CD8-positive, alpha-beta memory T cell (primary cell): Measurements from ENCODE around the gene PCK2. TPM values are rescaled to one million over a fixed set of nuclear protein-coding genes. Genes with fewer than 3 reads are reported as not detected.

Experiments
- CTCF ChIA-PET: fragments of 350-600 bp; sonication (Branson Sonifier 250); formaldehyde crosslinking; loops from one replicate; lab custom pipeline; 2021; ENCODE audit warnings: antibody characterized with exemption; lab: Charles Lee
- POLR2A ChIA-PET: fragments of 350-600 bp; sonication (Branson Sonifier 250); formaldehyde crosslinking; loops from one replicate; lab custom pipeline; 2021; ENCODE audit warnings: antibody characterized with exemption; lab: Charles Lee
- DNase-seq, 5 donors: peaks; one replicate each; pipeline versions ENCODE4 v3.0.0 to v3.0.0-alpha.2; 2020 to 2022; ENCODE audit warnings: mixed read lengths in 1 of 5
- H3K27ac ChIP-seq: one replicate; pipeline ENCODE4 v1.7.0; 2013; ENCODE audit warnings: low read depth, mild to moderate bottlenecking, low read length, moderate library complexity
- H3K27me3 ChIP-seq: 2 replicates; pipeline ENCODE4 v1.7.0; 2013; ENCODE audit warnings: low read length, mild to moderate bottlenecking; ENCODE audit not compliant: insufficient read depth, poor library complexity, severe bottlenecking
- H3K36me3 ChIP-seq: 2 replicates; pipeline ENCODE4 v1.7.0; 2013; ENCODE audit warnings: mild to moderate bottlenecking, low read length, moderate library complexity; ENCODE audit not compliant: insufficient read depth
- H3K4me1 ChIP-seq: 2 replicates; pipeline ENCODE4 v1.7.0; 2013; ENCODE audit warnings: mild to moderate bottlenecking, low read length, moderate library complexity; ENCODE audit not compliant: insufficient read depth
- H3K4me3 ChIP-seq: 2 replicates; pipeline ENCODE4 v1.7.0; 2013; ENCODE audit warnings: mild to moderate bottlenecking, low read length
- H3K9me3 ChIP-seq: 2 replicates; pipeline ENCODE4 v1.7.0; 2013; ENCODE audit warnings: mild to moderate bottlenecking, low read length
- H3K27ac Mint-ChIP-seq, 8 donors: one replicate each; pipeline ENCODE4 v1.8.0; 2020 to 2021; ENCODE audit warnings: mixed read lengths in 8 of 8, mild to moderate bottlenecking in 6 of 8, inconsistent platforms in 3 of 8, moderate library complexity in 3 of 8
- H3K27me3 Mint-ChIP-seq, 2 donors: one replicate each; pipeline ENCODE4 v1.8.0; 2020 to 2021; ENCODE audit warnings: mixed read lengths in 2 of 2, mild to moderate bottlenecking in 1 of 2, moderate library complexity in 1 of 2
- H3K36me3 Mint-ChIP-seq, 3 donors: one replicate each; pipeline ENCODE4 v1.8.0; 2020 to 2021; ENCODE audit warnings: mixed read lengths in 3 of 3, inconsistent platforms in 1 of 3, mild to moderate bottlenecking in 1 of 3
- H3K4me1 Mint-ChIP-seq, 3 donors: one replicate each; pipeline ENCODE4 v1.8.0; 2020 to 2021; ENCODE audit warnings: mixed read lengths in 3 of 3, inconsistent platforms in 1 of 3, mild to moderate bottlenecking in 1 of 3
- H3K4me3 Mint-ChIP-seq, 7 donors: one replicate each; pipeline ENCODE4 v1.8.0; 2020 to 2021; ENCODE audit warnings: mixed read lengths in 7 of 7, mild to moderate bottlenecking in 6 of 7, moderate library complexity in 4 of 7, inconsistent platforms in 2 of 7
- H3K9me3 Mint-ChIP-seq, 5 donors: one replicate each; pipeline ENCODE4 v1.8.0; 2020 to 2022; ENCODE audit warnings: mixed read lengths in 5 of 5, mild to moderate bottlenecking in 3 of 5, moderate library complexity in 2 of 5, inconsistent platforms in 1 of 5
- polyA plus RNA-seq: library from polyadenylated mRNA; unstranded; fragments of 300-500 nt; fragmentation: Illumina TruSeq; gene quantifications from one replicate; pipeline ENCODE4 v1.2.3, GENCODE V29; 2021
- total RNA-seq, 2 experiments: library from RNA; stranded (reverse); gene quantifications; one replicate each; pipeline ENCODE4 v1.2.3, GENCODE V29; 2021

Gene PCK2
- total and polyA plus RNA-seq, 3 experiments from 2014 or later: 16.9 to 88.3 (median 79.6) TPM

DNA sequence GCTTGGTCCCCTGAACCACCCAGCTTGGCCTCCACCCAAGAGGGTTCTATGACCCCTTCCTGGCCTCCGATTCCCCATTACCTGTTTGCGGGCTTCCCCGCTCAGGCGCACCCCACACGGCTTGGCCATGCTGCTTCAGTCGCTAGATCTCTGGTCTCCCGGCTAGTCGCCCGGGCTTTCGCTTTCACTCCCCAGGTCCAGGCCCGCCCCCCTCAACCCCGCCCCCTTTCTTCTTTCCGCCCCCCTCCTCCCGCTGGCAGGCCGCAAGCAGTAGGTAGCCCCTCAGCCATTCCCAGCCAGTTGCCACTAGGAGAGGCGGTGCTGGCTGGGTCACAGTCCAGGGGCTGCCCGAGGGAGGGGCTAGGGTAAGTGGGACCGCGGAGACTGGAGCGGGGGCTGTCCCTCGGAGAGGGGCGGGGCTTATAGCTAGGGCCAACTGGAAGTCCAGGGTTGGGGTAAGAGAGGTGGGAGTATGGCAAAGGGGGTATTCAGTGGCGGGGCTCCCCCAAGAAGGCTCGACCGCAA, 52.4 kb downstream of the PCK2 start, which contains the start of gene PSME2:
Gene PSME2 (minus strand): TSS at position 158 of the 525 bp plus-strand sequence. CDS start 29 bp downstream, at position 129.
- peak within 1 kb of the TSS; percentile 78 for H3K27ac ChIP-seq
- ChIA-PET CTCF (interaction anchor here (0.8 to 4.5 kb wide), 15 partner anchors 10 to 844 kb away, joined by 3 to 50 read pairs (median 4); partner anchors contain the start of genes CHMP4A, DCAF11, IRF9 and MDP1), POLR2A (interaction anchor here (0.8 to 3.2 kb wide), 10 partner anchors 9 to 125 kb away, joined by 3 to 36 read pairs (median 5); partner anchors contain the start of genes DCAF11, IPO4, IRF9 and NRL)
- peak; percentile 77 to 91 (median 85) for DNase-seq
- peak within 1 kb of the TSS; percentile 76 to 99 (median 96) for H3K27ac Mint-ChIP-seq
- H3K36me3 ChIP-seq: peaks cover 49% of the 10 kb centered on the region
- no peaks in the 10 kb centered on the region for H3K9me3 Mint-ChIP-seq
- peaks cover 57% of the 10 kb centered on the region for H3K4me1 ChIP-seq
- H3K36me3 Mint-ChIP-seq: peaks cover 0 to 78% (median 4%) of the 10 kb centered on the region in 3 donors
- peak within 1 kb of the TSS; percentile 99 for H3K4me3 ChIP-seq
- H3K27me3 ChIP-seq: no peaks in the 10 kb centered on the region
- no peaks in the 10 kb centered on the region for H3K9me3 ChIP-seq
- H3K4me3 Mint-ChIP-seq: peak within 1 kb of the TSS; percentile 86 to 100 (median 98)
- H3K4me1 Mint-ChIP-seq: peaks cover 48 to 73% (median 73%) of the 10 kb centered on the region in 3 donors
- H3K27me3 Mint-ChIP-seq: no peaks in the 10 kb centered on the region

DNA sequence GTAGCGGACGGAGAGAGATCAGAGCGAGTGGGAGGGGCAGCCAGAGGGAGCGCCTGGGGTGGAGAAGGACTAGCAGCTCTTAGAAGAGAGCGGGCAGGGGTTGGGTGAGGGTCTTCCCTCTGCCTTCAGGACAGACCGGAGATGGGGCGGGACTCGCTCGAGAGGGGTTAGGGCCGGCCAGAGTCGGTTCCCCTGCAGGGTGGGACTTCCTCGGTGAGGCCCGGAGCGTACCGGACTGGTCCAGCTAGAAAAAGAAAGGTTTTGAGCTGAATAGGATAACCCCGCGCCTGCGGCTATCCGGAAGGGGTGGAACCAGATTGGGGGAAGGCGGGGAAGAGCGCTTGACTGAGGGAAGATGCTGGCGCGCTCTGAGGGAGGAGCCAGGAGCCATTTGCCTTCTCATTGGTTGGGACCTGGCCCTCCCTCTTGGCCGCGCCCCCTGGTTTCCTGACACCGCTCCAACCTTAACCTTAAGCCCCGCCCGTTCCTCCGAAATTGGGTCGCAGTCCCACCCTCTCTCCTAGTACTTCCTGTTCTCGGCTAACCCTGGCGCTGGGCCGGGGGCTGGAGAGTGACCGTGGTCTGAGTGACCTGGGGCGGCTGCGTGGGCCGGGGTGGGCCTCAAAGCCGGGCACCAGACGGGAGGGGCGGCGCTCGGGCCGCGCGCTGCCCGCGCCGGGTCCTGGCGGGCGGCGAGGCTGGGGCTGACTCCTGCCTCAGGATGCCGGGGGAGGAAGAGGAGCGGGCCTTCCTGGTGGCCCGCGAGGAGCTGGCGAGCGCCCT, 53.1 kb downstream of the PCK2 start, which contains the start of gene RNF31:
Gene RNF31 (plus strand): TSS at position 521 of the 783 bp plus-strand sequence. CDS start 201 bp downstream, at position 722.
- H3K36me3 Mint-ChIP-seq: peaks cover 0 to 80% (median 7%) of the 10 kb centered on the region in 3 donors
- H3K27ac Mint-ChIP-seq: peak within 1 kb of the TSS; percentile 76 to 99 (median 96)
- peaks cover 45 to 70% (median 68%) of the 10 kb centered on the region in 3 donors for H3K4me1 Mint-ChIP-seq
- peak within 1 kb of the TSS; percentile 86 to 100 (median 98) for H3K4me3 Mint-ChIP-seq
- H3K27me3 Mint-ChIP-seq: no peaks in the 10 kb centered on the region
- POLR2A ChIA-PET: interaction anchor here (0.8 to 3.2 kb wide), 12 partner anchors 10 to 124 kb away, joined by 3 to 36 read pairs (median 5); partner anchors contain the start of genes DCAF11, IPO4, IRF9 and NRL
- H3K9me3 Mint-ChIP-seq: no peaks in the 10 kb centered on the region
- Histone ChIP-seq H3K9me3 (no peaks in the 10 kb centered on the region), H3K36me3 (peaks cover 55% of the 10 kb centered on the region), H3K27ac (peak within 1 kb of the TSS; percentile 78), H3K4me3 (peak within 1 kb of the TSS; percentile 99), H3K27me3 (no peaks in the 10 kb centered on the region), H3K4me1 (peaks cover 53% of the 10 kb centered on the region)
- DNase-seq: peak; percentile 96 to 98 (median 97)
- CTCF ChIA-PET: interaction anchor here (0.8 to 4.5 kb wide), 14 partner anchors 9 to 845 kb away, joined by 3 to 50 read pairs (median 4); partner anchors contain the start of genes CHMP4A, IRF9, MDP1 and PSME1

DNA sequence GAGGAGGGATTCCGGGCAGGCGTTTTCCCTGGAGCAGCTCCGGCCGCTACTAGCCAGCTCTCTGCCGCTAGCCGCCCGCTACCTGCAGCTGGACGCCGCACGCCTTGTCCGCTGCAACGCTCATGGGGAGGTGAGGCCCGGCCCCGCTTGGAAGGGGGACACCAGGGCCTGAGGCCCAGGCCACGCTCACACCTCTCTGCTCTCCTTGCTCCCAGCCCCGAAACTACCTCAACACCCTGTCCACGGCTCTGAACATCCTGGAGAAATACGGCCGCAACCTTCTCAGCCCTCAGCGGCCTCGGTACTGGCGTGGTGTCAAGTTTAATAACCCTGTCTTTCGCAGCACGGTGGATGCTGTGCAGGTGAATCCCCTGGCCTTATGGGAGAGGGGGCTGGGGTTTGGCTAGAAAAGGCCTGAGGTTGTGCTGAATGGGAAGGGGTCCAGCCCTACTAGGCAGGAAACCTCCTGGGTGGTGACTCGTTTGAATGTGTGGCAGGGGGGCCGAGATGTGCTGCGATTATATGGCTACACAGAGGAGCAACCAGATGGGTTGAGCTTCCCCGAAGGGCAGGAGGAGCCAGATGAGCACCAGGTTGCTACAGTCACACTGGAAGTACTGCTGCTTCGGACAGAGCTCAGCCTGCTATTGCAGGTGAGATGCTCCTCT, 53.8 kb downstream of the PCK2 start:
- Mint-ChIP-seq H3K4me3 (peak overlapping the region; percentile 86 to 100 (median 95)), H3K4me1 (peaks cover 45 to 66% (median 64%) of the 10 kb centered on the region in 3 donors), H3K27ac (peak overlapping the region; percentile 74 to 97 (median 88)), H3K36me3 (peaks cover 0 to 81% (median 7%) of the 10 kb centered on the region in 3 donors), H3K27me3 (no peaks in the 10 kb centered on the region), H3K9me3 (no peaks in the 10 kb centered on the region)
- CTCF ChIA-PET: interaction anchor here (0.9 to 4.5 kb wide), 10 partner anchors 9 to 95 kb away, joined by 3 to 50 read pairs (median 6); partner anchors contain the start of genes CHMP4A, IRF9, PSME1 and TINF2
- H3K4me3 ChIP-seq: peak overlapping the region; percentile 99
- no peaks in the 10 kb centered on the region for H3K27me3 ChIP-seq
- peak overlapping the region; percentile 78 for H3K27ac ChIP-seq
- peaks cover 59% of the 10 kb centered on the region for H3K36me3 ChIP-seq
- no peak for DNase-seq
- POLR2A ChIA-PET: interaction anchor here (0.6 to 3.2 kb wide), 6 partner anchors 11 to 47 kb away, joined by 3 to 36 read pairs (median 6); partner anchors contain the start of genes DCAF11, IRF9, NRL and PSME1
- no peaks in the 10 kb centered on the region for H3K9me3 ChIP-seq
- H3K4me1 ChIP-seq: peaks cover 49% of the 10 kb centered on the region

DNA sequence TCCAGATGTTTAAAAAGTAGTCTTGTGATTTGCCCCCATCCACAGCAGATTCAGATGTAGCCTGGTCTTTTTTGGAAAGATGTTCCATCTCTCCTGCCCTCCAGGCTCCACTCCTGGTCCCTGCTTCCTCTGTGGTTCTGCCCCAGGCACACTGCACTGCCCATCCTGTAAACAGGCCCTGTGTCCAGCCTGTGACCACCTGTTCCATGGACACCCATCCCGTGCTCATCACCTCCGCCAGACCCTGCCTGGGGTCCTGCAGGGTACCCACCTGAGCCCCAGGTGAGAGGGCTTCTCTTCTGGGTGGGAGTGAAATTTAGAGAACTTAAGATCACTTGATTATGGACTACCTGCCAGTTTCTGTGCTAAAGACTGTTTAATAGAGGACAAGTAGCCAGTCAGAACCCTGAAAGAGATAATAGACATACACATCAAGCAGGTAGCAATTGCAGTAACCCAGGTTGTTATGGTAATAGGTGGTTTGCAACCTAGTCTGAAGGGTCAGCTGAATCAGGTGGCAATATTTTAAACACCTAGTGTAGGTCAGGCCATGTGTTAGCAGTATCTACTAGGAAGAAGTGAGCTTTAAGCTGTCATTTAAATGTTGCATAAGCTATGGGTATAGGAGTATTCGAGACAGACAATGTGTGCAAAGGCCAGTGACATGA, 55.3 kb downstream of the PCK2 start:
- Histone ChIP-seq H3K4me1 (peaks cover 43% of the 10 kb centered on the region), H3K9me3 (no peaks in the 10 kb centered on the region), H3K36me3 (peaks cover 48% of the 10 kb centered on the region), H3K27me3 (no peaks in the 10 kb centered on the region), H3K27ac (no peak overlapping the region), H3K4me3 (no peak overlapping the region)
- Mint-ChIP-seq H3K27me3 (no peaks in the 10 kb centered on the region), H3K4me3 (peak overlapping the region; percentile 23 to 98 (median 85)), H3K27ac (peak overlapping the region in 5 of 8 donors; percentile 40 to 96 (median 79)), H3K36me3 (peaks cover under 1 to 70% (median 4%) of the 10 kb centered on the region in 3 donors), H3K9me3 (no peaks in the 10 kb centered on the region), H3K4me1 (peaks cover 37 to 56% (median 51%) of the 10 kb centered on the region in 3 donors)
- no peak for DNase-seq
- CTCF ChIA-PET: interaction anchor here (1.4 to 3.7 kb wide), 4 partner anchors 11 to 68 kb away, joined by 3 to 36 read pairs (median 6); partner anchors contain the start of genes IPO4 and IRF9
- POLR2A ChIA-PET: interaction anchor here (0.6 kb wide), 1 partner anchor 27 kb away, joined by 3 read pairs; no protein-coding TSS in a partner anchor

DNA sequence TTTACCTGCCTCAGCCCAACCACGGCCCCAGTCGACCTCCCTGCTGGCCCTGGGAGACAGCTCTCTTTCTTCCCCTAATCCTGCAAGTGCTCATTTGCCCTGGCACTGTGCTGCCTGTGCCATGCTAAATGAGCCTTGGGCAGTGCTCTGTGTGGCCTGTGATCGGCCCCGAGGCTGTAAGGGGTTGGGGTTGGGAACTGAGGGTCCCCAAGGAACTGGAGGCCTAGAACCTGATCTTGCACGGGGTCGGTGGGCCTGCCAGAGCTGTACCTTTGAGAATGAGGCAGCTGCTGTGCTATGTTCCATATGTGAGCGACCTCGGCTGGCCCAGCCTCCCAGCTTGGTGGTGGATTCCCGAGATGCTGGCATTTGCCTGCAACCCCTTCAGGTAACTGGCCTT, 56.0 kb downstream of the PCK2 start:
- H3K9me3 ChIP-seq: no peaks in the 10 kb centered on the region
- ChIA-PET POLR2A (interaction anchor here (0.6 kb wide), 1 partner anchor 27 kb away, joined by 3 read pairs; no protein-coding TSS in a partner anchor), CTCF (interaction anchor here (1.1 to 3.7 kb wide), 4 partner anchors 11 to 69 kb away, joined by 3 to 36 read pairs (median 6); partner anchors contain the start of genes IRF9 and PSME1)
- Mint-ChIP-seq H3K27ac (no peak overlapping the region), H3K9me3 (no peaks in the 10 kb centered on the region), H3K4me3 (peak overlapping the region in 2 of 7 donors; percentile 12 to 98), H3K36me3 (peaks cover 3 to 72% (median 3%) of the 10 kb centered on the region in 3 donors), H3K4me1 (peaks cover 35 to 54% (median 45%) of the 10 kb centered on the region in 3 donors), H3K27me3 (no peaks in the 10 kb centered on the region)
- H3K4me3 ChIP-seq: no peak overlapping the region
- H3K27me3 ChIP-seq: no peaks in the 10 kb centered on the region
- no peak overlapping the region for H3K27ac ChIP-seq
- DNase-seq: no peak
- H3K36me3 ChIP-seq: peaks cover 48% of the 10 kb centered on the region
- H3K4me1 ChIP-seq: peaks cover 36% of the 10 kb centered on the region

DNA sequence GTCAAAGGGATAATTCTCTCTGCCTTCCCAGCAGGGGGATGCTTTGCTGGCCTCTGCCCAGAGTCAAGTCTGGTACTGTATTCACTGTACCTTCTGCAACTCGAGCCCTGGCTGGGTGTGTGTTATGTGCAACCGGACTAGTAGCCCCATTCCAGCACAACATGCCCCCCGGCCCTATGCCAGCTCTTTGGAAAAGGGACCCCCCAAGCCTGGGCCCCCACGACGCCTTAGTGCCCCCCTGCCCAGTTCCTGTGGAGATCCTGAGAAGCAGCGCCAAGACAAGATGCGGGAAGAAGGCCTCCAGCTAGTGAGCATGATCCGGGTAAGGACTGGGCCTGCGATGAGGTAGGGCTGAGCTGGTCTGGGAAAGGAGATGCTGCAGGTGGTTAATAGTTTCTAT, 56.5 kb downstream of the PCK2 start:
- Mint-ChIP-seq H3K27ac (peak overlapping the region in 2 of 8 donors; percentile 23 to 75), H3K4me3 (peak overlapping the region in 1 of 7 donors; percentile 98), H3K36me3 (peaks cover 4 to 76% (median 6%) of the 10 kb centered on the region in 3 donors), H3K27me3 (no peaks in the 10 kb centered on the region), H3K9me3 (no peaks in the 10 kb centered on the region), H3K4me1 (peaks cover 31 to 49% (median 40%) of the 10 kb centered on the region in 3 donors)
- no peaks in the 10 kb centered on the region for H3K9me3 ChIP-seq
- H3K4me3 ChIP-seq: no peak overlapping the region
- CTCF ChIA-PET: interaction anchor here (0.9 to 3.7 kb wide), 5 partner anchors 10 to 70 kb away, joined by 3 to 36 read pairs (median 4); partner anchors contain the start of genes EMC9, IRF9 and PSME1
- H3K27ac ChIP-seq: no peak overlapping the region
- peaks cover 52% of the 10 kb centered on the region for H3K36me3 ChIP-seq
- POLR2A ChIA-PET: interaction anchor here (0.5 kb wide), 1 partner anchor 1579 kb away, joined by 8 read pairs; no protein-coding TSS in a partner anchor
- H3K4me1 ChIP-seq: peaks cover 31% of the 10 kb centered on the region
- no peaks in the 10 kb centered on the region for H3K27me3 ChIP-seq
- DNase-seq: no peak
